ENCODE measurements around the gene DGKI. TPM values are rescaled to one million over a fixed set of nuclear protein-coding genes. Genes with fewer than 3 reads are reported as not detected.

Gene DGKI
- total RNA-seq, 1 experiment from 2014 or later, result 0.15 TPM

GRCh38 chr7:137846549-137846826 is 286 bp downstream of the DGKI start:
- Histone ChIP-seq H3K9me2 (ENCODE audit: insufficient read depth) (no peaks in the 10 kb centered on the region), H3K4me1 (ENCODE audit: control insufficient read depth in 1 of 2, insufficient read depth in 2 of 2, low read length in 2 of 2) (no peaks in the 10 kb centered on the region), H4K20me1 (ENCODE audit: insufficient read depth) (no peaks in the 10 kb centered on the region), H2AFZ (ENCODE audit: low read depth, low read length, poor library complexity, severe bottlenecking) (no peak overlapping the region), H3K27ac (ENCODE audit: low read depth, low read length) (no peak overlapping the region), H3K79me2 (ENCODE audit: insufficient read depth, low read length) (no peaks in the 10 kb centered on the region), H3K36me3 (ENCODE audit: control insufficient read depth in 1 of 2, insufficient read depth in 2 of 2, low read length in 2 of 2) (no peaks in the 10 kb centered on the region), H3K4me2 (ENCODE audit: low read length) (no peak overlapping the region), H3K27me3 (ENCODE audit: insufficient read depth, low read length) (peaks cover 4% of the 10 kb centered on the region; the same call in 1 of the 2 replicates), H3K9ac (ENCODE audit: low read length) (no peak overlapping the region), H3K4me3 (replicated peaks in 1 of 2; ENCODE audit: low read depth in 1 of 2, low read length in 2 of 2) (no peak overlapping the region), H3K9me3 (ENCODE audit: control insufficient read depth in 1 of 2, insufficient read depth in 1 of 2, low read depth in 1 of 2, low read length in 2 of 2) (no peaks in the 10 kb centered on the region)
- ChIA-PET POLR2A (no interaction called here), CTCF (no interaction called here), RAD21 (ENCODE audit: low non-redundant PET in 1 of 2, low total read pairs in 2 of 2, uncharacterized antibody in 2 of 2, unreplicated experiment in 2 of 2) (no interaction called here)
- ATAC-seq (no peak), DNase-seq (ENCODE audit: low read depth, low spot score) (no peak)
- TF ChIP-seq POLR2AphosphoS5 (IDR thresholded peaks at IDR 0.05; ENCODE audit: low read depth, low read length) (no peak), CBX3 (IDR thresholded peaks at IDR 0.05; ENCODE audit: low read depth) (no peak), SRF (IDR thresholded peaks at IDR 0.05; ENCODE audit: low read depth) (no peak), YY1 (IDR thresholded peaks at IDR 0.05; ENCODE audit: extremely low read depth, insufficient replicate concordance, low read depth, low read length) (no peak), ZFX (IDR thresholded peaks at IDR 0.05) (no peak), MAX (IDR thresholded peaks at IDR 0.05) (no peak)
- no TSS peak for BruUV-seq (replicated peaks)
- intact Hi-C loops (cut with micrococcal nuclease), result no loop called here

GRCh38 chr7:137844677-137845425 is 1.9 kb downstream of the DGKI start:
- no peak overlapping the region for H3K4me2 ChIP-seq (ENCODE audit: low read length)
- no peaks in the 10 kb centered on the region for H3K4me1 ChIP-seq (ENCODE audit: control insufficient read depth in 1 of 2, insufficient read depth in 2 of 2, low read length in 2 of 2)
- BruUV-seq (replicated peaks), result no TSS peak
- no peak overlapping the region for H3K9ac ChIP-seq (ENCODE audit: low read length)
- H3K27me3 ChIP-seq (ENCODE audit: insufficient read depth, low read length), result peaks cover 4% of the 10 kb centered on the region; the same call in 1 of the 2 replicates
- no peaks in the 10 kb centered on the region for H3K36me3 ChIP-seq (ENCODE audit: control insufficient read depth in 1 of 2, insufficient read depth in 2 of 2, low read length in 2 of 2)
- no peak overlapping the region for H3K27ac ChIP-seq (ENCODE audit: low read depth, low read length)
- no peaks in the 10 kb centered on the region for H4K20me1 ChIP-seq (ENCODE audit: insufficient read depth)
- no peak overlapping the region for H2AFZ ChIP-seq (ENCODE audit: low read depth, low read length, poor library complexity, severe bottlenecking)
- no peaks in the 10 kb centered on the region for H3K9me2 ChIP-seq (ENCODE audit: insufficient read depth)
- no peaks in the 10 kb centered on the region for H3K9me3 ChIP-seq (ENCODE audit: control insufficient read depth in 1 of 2, insufficient read depth in 1 of 2, low read depth in 1 of 2, low read length in 2 of 2)
- DNase-seq (ENCODE audit: low read depth, low spot score), result no peak
- intact Hi-C loops (cut with micrococcal nuclease), result no loop called here
- ChIA-PET POLR2A (no interaction called here), CTCF (no interaction called here), RAD21 (ENCODE audit: low non-redundant PET in 1 of 2, low total read pairs in 2 of 2, uncharacterized antibody in 2 of 2, unreplicated experiment in 2 of 2) (no interaction called here)
- ATAC-seq, result no peak
- H3K79me2 ChIP-seq (ENCODE audit: insufficient read depth, low read length), result no peaks in the 10 kb centered on the region
- H3K4me3 ChIP-seq (replicated peaks in 1 of 2; ENCODE audit: low read depth in 1 of 2, low read length in 2 of 2), result no peak overlapping the region
- TF ChIP-seq EZH2phosphoT487 (IDR thresholded peaks at IDR 0.05; ENCODE audit: borderline replicate concordance), result no peak

Measured in HCT116 (cell line).